ENCODE results near the gene SSBP3. TPM values are rescaled to one million over a fixed set of nuclear protein-coding genes. Genes with fewer than 3 reads are reported as not detected.

Gene SSBP3
- total and polyA plus RNA-seq, 2 of the 13 experiments (the other 11 are each of a cell fraction or from before 2014, with no cell fraction given), result 8.5 to 17.6 TPM

GRCh38 chr1:54387419-54387818, 18.8 kb downstream of the SSBP3 start:
- peaks cover 6 to 16% of the 10 kb centered on the region in 2 experiments; a peak in 4 of 5 replicates for H3K36me3 ChIP-seq (replicated peaks in 1 of 2; ENCODE audit: control insufficient read depth in 1 of 2, insufficient read depth in 2 of 2, low read length in 2 of 2)
- no peak overlapping the region for H3K4me2 ChIP-seq (ENCODE audit: low read depth, low read length)
- H3K27me3 ChIP-seq (ENCODE audit: control insufficient read depth in 1 of 2, insufficient read depth in 2 of 2, low read length in 2 of 2), result no peaks in the 10 kb centered on the region; a peak in 1 of 5 replicates
- intact Hi-C loops (cut with micrococcal nuclease; ENCODE audit: unreplicated experiment), result no loop called here
- CTCF ChIA-PET (ENCODE audit: low intra/inter-chr PET ratio, low total read pairs), result no interaction called here
- no peaks in the 10 kb centered on the region for H4K20me1 ChIP-seq (ENCODE audit: insufficient read depth, low read length)
- H3K27ac ChIP-seq (ENCODE audit: extremely low read length, insufficient read depth, low read length), result no peak overlapping the region
- in situ Hi-C loops (cut with HindIII; ENCODE audit: extremely low pct_ligation_motif_present, low pct_unique_long_range_greater_than_20kb), result no loop called here
- BruUV-seq (replicated peaks), result no TSS peak
- ATAC-seq (no peak), FAIRE-seq (no peak), DNase-seq (ENCODE audit: low spot score) (no peak)
- no peaks in the 10 kb centered on the region for H3K9me3 ChIP-seq (ENCODE audit: low read length)
- peaks cover 6% of the 10 kb centered on the region for H3K79me2 ChIP-seq (ENCODE audit: insufficient read depth, low read length)
- no peak overlapping the region for H2AFZ ChIP-seq (ENCODE audit: low read length)
- H3K4me3 ChIP-seq (replicated peaks in 1 of 3; ENCODE audit: insufficient read depth in 1 of 3, low read depth in 2 of 3, low read length in 3 of 3), result no peak overlapping the region
- POLR2A ChIA-PET, result no interaction called here
- over 99% methylated on average over 5 of the region's 5 CpGs for WGBS (ENCODE audit: low lambda C conversion rate)
- H3K9ac ChIP-seq (ENCODE audit: insufficient read depth, low read depth, low read length), result no peak overlapping the region
- peaks cover 31% of the 10 kb centered on the region for H3K4me1 ChIP-seq (ENCODE audit: insufficient read depth, low read length)
- TF ChIP-seq EED (CRISPR knock-in tag; IDR thresholded peaks at IDR 0.05) (no peak), ZFP36L1 (CRISPR knock-in tag; IDR thresholded peaks at IDR 0.05) (no peak), ZNF777 (CRISPR knock-in tag; IDR thresholded peaks at IDR 0.05) (no peak), NFYC (CRISPR knock-in tag; IDR thresholded peaks at IDR 0.05) (no peak), ZNF282 (IDR thresholded peaks at IDR 0.05; ENCODE audit: partially characterized antibody) (no peak), ZNF670 (CRISPR knock-in tag; IDR thresholded peaks at IDR 0.05; ENCODE audit: borderline replicate concordance) (no peak), ZNF30 (CRISPR knock-in tag; IDR thresholded peaks at IDR 0.05) (no peak), FOXJ3 (CRISPR knock-in tag; IDR thresholded peaks at IDR 0.05; ENCODE audit: borderline replicate concordance) (no peak), RBM39 (IDR thresholded peaks at IDR 0.05; ENCODE audit: low read depth, low read length, poor library complexity, severe bottlenecking) (no peak)

- intact Hi-C loops (cut with micrococcal nuclease; ENCODE audit: unreplicated experiment) (no loop called here), in situ Hi-C loops (cut with HindIII; ENCODE audit: extremely low pct_ligation_motif_present, low pct_unique_long_range_greater_than_20kb) (no loop called here)
- no peak for FAIRE-seq
- DNase-seq (ENCODE audit: low spot score), result no peak
- no peak for ATAC-seq
- WGBS (ENCODE audit: low lambda C conversion rate), result 87% methylated on average over 3 of the region's 3 CpGs
- Histone ChIP-seq H3K9ac (ENCODE audit: insufficient read depth, low read depth, low read length) (no peak overlapping the region), H3K79me2 (ENCODE audit: insufficient read depth, low read length) (peaks cover 8% of the 10 kb centered on the region), H3K4me2 (ENCODE audit: low read depth, low read length) (no peak overlapping the region), H3K27ac (ENCODE audit: extremely low read length, insufficient read depth, low read length) (no peak overlapping the region), H3K27me3 (ENCODE audit: control insufficient read depth in 1 of 2, insufficient read depth in 2 of 2, low read length in 2 of 2) (no peaks in the 10 kb centered on the region), H4K20me1 (ENCODE audit: insufficient read depth, low read length) (no peaks in the 10 kb centered on the region), H3K36me3 (replicated peaks in 1 of 2; ENCODE audit: control insufficient read depth in 1 of 2, insufficient read depth in 2 of 2, low read length in 2 of 2) (peaks cover 3 to 6% of the 10 kb centered on the region in 2 experiments; a peak in 3 of 5 replicates), H3K4me1 (ENCODE audit: insufficient read depth, low read length) (peaks cover 32% of the 10 kb centered on the region), H2AFZ (ENCODE audit: low read length) (no peak overlapping the region), H3K4me3 (replicated peaks in 1 of 3; ENCODE audit: insufficient read depth in 1 of 3, low read depth in 2 of 3, low read length in 3 of 3) (no peak overlapping the region), H3K9me3 (ENCODE audit: low read length) (no peaks in the 10 kb centered on the region)
- ChIA-PET POLR2A (no interaction called here), CTCF (ENCODE audit: low intra/inter-chr PET ratio, low total read pairs) (no interaction called here)
- no peak for TF ChIP-seq ZNF501 (CRISPR knock-in tag; IDR thresholded peaks at IDR 0.05)
- TF ChIP-seq ZNF629 (CRISPR knock-in tag; conservative IDR thresholded peaks at IDR 0.05), result peak; percentile 90
- no peak for TF ChIP-seq ZNF703 (CRISPR knock-in tag; IDR thresholded peaks at IDR 0.05; ENCODE audit: borderline replicate concordance)
- BruUV-seq (replicated peaks), result no TSS peak
Observed at GRCh38 chr1:54385727-54386022, 20.5 kb downstream of the SSBP3 start.
